Body of pancreas (tissue), 4 donors: ENCODE results near the gene GNAI2. TPM values are rescaled to one million over a fixed set of nuclear protein-coding genes. Genes with fewer than 3 reads are reported as not detected.
A peak's percentile ranks its signal among the peaks of the same experiment; 100 is the strongest.

ENCODE experiments used
- ATAC-seq: fragments of 150-250 bp; one replicate; pipeline ENCODE4 v1.9.1; 2016
- DNase-seq, 4 donors: peaks; one replicate each; pipeline ENCODE4 v3.0.0-alpha.2; 2019
- H3K27ac ChIP-seq, 4 donors: fragments of 200-600 bp; sonication (generic); 1 replicate in 3 of 4; 2 replicates in 1 of 4; pipeline versions ENCODE4 v1.5.1 to v1.6.1; 2016 to 2019; ENCODE audit warnings: mild to moderate bottlenecking in 1 of 4, mixed read lengths in 1 of 4, moderate library complexity in 1 of 4
- H3K27me3 ChIP-seq, 2 donors: fragments of 200-600 bp; sonication (generic); one replicate each; pipeline ENCODE4 v1.6.0; 2016; ENCODE audit warnings: mild to moderate bottlenecking in 1 of 2
- H3K36me3 ChIP-seq, 2 donors: fragments of 200-600 bp; sonication (generic); replicated peaks in 1 of 2; 2 replicates each; pipeline ENCODE4 v1.5.1; 2016; ENCODE audit warnings: low read depth in 2 of 2; ENCODE audit not compliant: insufficient read depth in 1 of 2
- H3K4me1 ChIP-seq: fragments of 200-600 bp; sonication (generic); one replicate; pipeline ENCODE4 v1.6.0; 2016
- H3K4me3 ChIP-seq, 2 donors: fragments of 200-600 bp; sonication (generic); 1 replicate in 1 of 2; 2 replicates in 1 of 2; pipeline ENCODE4 v1.5.1; 2016 to 2019
- H3K9me3 ChIP-seq, 3 donors: fragments of 200-600 bp; sonication (generic); 1 replicate in 2 of 3; 2 replicates in 1 of 3; pipeline ENCODE4 v1.5.1; 2016
- CTCF ChIP-seq, 7 experiments: fragments of 450-650 bp in 4 of 7; fragments of 200-600 bp in 3 of 7; sonication (generic) in 3 of 7; IDR thresholded peaks; one replicate each; pipeline ENCODE4 v1.5.1; 2016 to 2019; ENCODE audit warnings: antibody characterized with exemption in 7 of 7
- POLR2A ChIP-seq, 3 donors: fragments of 450-650 bp; IDR thresholded peaks; one replicate each; pipeline ENCODE4 v1.6.1; 2016; ENCODE audit warnings: antibody characterized with exemption in 3 of 3, mild to moderate bottlenecking in 2 of 3
- WGBS, 2 donors: methylation state at CpG; one replicate each; pipeline ENCODE4 v1.1.5; 2017; 5-methylcytosine and 5-hydroxymethylcytosine counted together
- intact Hi-C: fragments of 100-400 bp; cut with DNase I; formaldehyde crosslinking; loops from one replicate; pipeline ENCODE4 v1.15.1; 2023
- total RNA-seq, 2 donors: library from RNA; depleted of rRNA; stranded (reverse); fragments of >200 nt; gene quantifications; one replicate each; pipeline ENCODE4 v1.1.0, GENCODE V29; 2016

GNAI2 gene
- total RNA-seq: 10 to 100 TPM; 46.2 to 53.7 TPM

- intact Hi-C loops: no loop called here
- 0 to 1% methylated on average over 17 to 62 of the region's 75 CpGs for WGBS, 2 donors
- peak within 1 kb of the TSS; percentile 76 to 91 (median 85) for H3K27ac ChIP-seq
- H3K27me3 ChIP-seq: no peaks in the 10 kb centered on the region
- no peaks in the 10 kb centered on the region for H3K9me3 ChIP-seq
- H3K4me1 ChIP-seq: peaks cover 50% of the 10 kb centered on the region
- peak within 1 kb of the TSS; percentile 43 to 51 for H3K4me3 ChIP-seq
- no peaks in the 10 kb centered on the region for H3K36me3 ChIP-seq
- ATAC-seq (peak; percentile 92), DNase-seq (peak; percentile 98 to 99 (median 99))
- TF ChIP-seq CTCF (IDR thresholded peaks at IDR 0.05) (peak in 1 of 7 experiments; percentile 4), POLR2A (IDR thresholded peaks at IDR 0.05) (peak; percentile 63 to 91 (median 75))
Measured at GRCh38 chr3:50235716-50236483, at the start of gene GNAI2. GNAI2 (plus strand) TSS chr3:50236204; CDS start chr3:50236336, 132 bp downstream.

GRCh38 chr3:50187750-50188149 is 48.3 kb upstream of the GNAI2 start:
- no peak for ATAC-seq
- intact Hi-C loops: loop anchor here (5.0 kb wide), 1 partner anchor 65 kb away; no protein-coding TSS in a partner anchor

GRCh38 chr3:50189274-50189673 is 46.7 kb upstream of the GNAI2 start:
- H3K4me3 ChIP-seq: no peak overlapping the region
- 0 to 4% methylated on average over 3 to 5 of the region's 5 CpGs for WGBS, 2 donors
- no peaks in the 10 kb centered on the region for H3K36me3 ChIP-seq
- intact Hi-C loops: loop anchor here (5.0 kb wide), 1 partner anchor 67 kb away; no protein-coding TSS in a partner anchor
- DNase-seq (peak; percentile 80 to 89 (median 82)), ATAC-seq (peak; percentile 79)
- no peaks in the 10 kb centered on the region for H3K9me3 ChIP-seq
- TF ChIP-seq POLR2A (IDR thresholded peaks at IDR 0.05) (no peak), CTCF (IDR thresholded peaks at IDR 0.05) (peak; percentile 54 to 92 (median 76))
- H3K27me3 ChIP-seq: peaks cover 0 to 15% of the 10 kb centered on the region in 2 donors
- peaks cover 17% of the 10 kb centered on the region for H3K4me1 ChIP-seq
- no peak overlapping the region for H3K27ac ChIP-seq

More at GRCh38 chr3:50187750-50188149, 48.3 kb upstream of the GNAI2 start:
- no peak for TF ChIP-seq CTCF (IDR thresholded peaks at IDR 0.05)
- no peak for TF ChIP-seq POLR2A (IDR thresholded peaks at IDR 0.05)
- no peak overlapping the region for H3K4me3 ChIP-seq
- peaks cover 0 to under 1% of the 10 kb centered on the region in 2 donors for H3K27me3 ChIP-seq
- no peaks in the 10 kb centered on the region for H3K36me3 ChIP-seq
- no peaks in the 10 kb centered on the region for H3K9me3 ChIP-seq
- DNase-seq: no peak
- peaks cover 2% of the 10 kb centered on the region for H3K4me1 ChIP-seq
- no peak overlapping the region for H3K27ac ChIP-seq
- WGBS, 2 donors: 96 to 100% methylated on average over 4 to 18 of the region's 19 CpGs

- no peaks in the 10 kb centered on the region for H3K36me3 ChIP-seq
- no peak overlapping the region for H3K27ac ChIP-seq
- DNase-seq (no peak), ATAC-seq (no peak)
- peaks cover 24% of the 10 kb centered on the region for H3K4me1 ChIP-seq
- TF ChIP-seq CTCF (IDR thresholded peaks at IDR 0.05) (no peak), POLR2A (IDR thresholded peaks at IDR 0.05) (no peak)
- 67 to 74% methylated on average over 7 of the region's 7 CpGs for WGBS, 2 donors
- no peaks in the 10 kb centered on the region for H3K9me3 ChIP-seq
- intact Hi-C loops: loop anchor here (5.0 to 10.0 kb wide), 2 partner anchors 68 to 85 kb away; partner anchors contain the start of gene LSMEM2
- peaks cover 0 to 16% of the 10 kb centered on the region in 2 donors for H3K27me3 ChIP-seq
- no peak overlapping the region for H3K4me3 ChIP-seq
Measured at GRCh38 chr3:50189989-50190388, 46.0 kb upstream of the GNAI2 start.
